Measurements from ENCODE around the gene NRXN3. TPM values are rescaled to one million over a fixed set of nuclear protein-coding genes. Genes with fewer than 3 reads are reported as not detected.

NRXN3 gene
- total and polyA plus RNA-seq, 2 experiments from 2014 or later, result 1.0 to 1.8 TPM

- H3K36me3 ChIP-seq (ENCODE audit: insufficient read depth), result no peaks in the 10 kb centered on the region
- H3K4me3 Mint-ChIP-seq, result no peak overlapping the region
- H3K27ac Mint-ChIP-seq, result no peak overlapping the region
- TF ChIP-seq EZH2 (IDR thresholded peaks at IDR 0.05; ENCODE audit: low read depth, unreplicated experiment), result no peak
- TF ChIP-seq ZNF114 (CRISPR knock-in tag; IDR thresholded peaks at IDR 0.05), result no peak
- TF ChIP-seq POLR2AphosphoS5 (IDR thresholded peaks at IDR 0.05; ENCODE audit: low read depth), result no peak
- TF ChIP-seq NANOG (IDR thresholded peaks at IDR 0.05; ENCODE audit: borderline replicate concordance), result no peak
- TF ChIP-seq ZNF462 (CRISPR knock-in tag; IDR thresholded peaks at IDR 0.05), result no peak
- TF ChIP-seq JUNB (IDR thresholded peaks at IDR 0.05; ENCODE audit: unreplicated experiment), result no peak
- TF ChIP-seq EZH2phosphoT487 (IDR thresholded peaks at IDR 0.05; ENCODE audit: unreplicated experiment), result no peak
- TF ChIP-seq STAT1 (IDR thresholded peaks at IDR 0.05; ENCODE audit: unreplicated experiment), result no peak
- TF ChIP-seq ETS1 (IDR thresholded peaks at IDR 0.05), result no peak
- no peak for TF ChIP-seq CREB1 (CRISPR knock-in tag; IDR thresholded peaks at IDR 0.05; ENCODE audit: low read depth)
- TF ChIP-seq ZNF331 (CRISPR knock-in tag; IDR thresholded peaks at IDR 0.05; ENCODE audit: low read depth), result no peak
- no peaks in the 10 kb centered on the region for H3K9me3 Mint-ChIP-seq
- H3K79me2 ChIP-seq (replicated peaks; ENCODE audit: insufficient read depth), result no peaks in the 10 kb centered on the region
- no peaks in the 10 kb centered on the region for H4K20me1 ChIP-seq (replicated peaks; ENCODE audit: insufficient read depth)
- H3K4me1 ChIP-seq (ENCODE audit: insufficient read depth), result no peaks in the 10 kb centered on the region
- no peak overlapping the region for H3K4me3 ChIP-seq
- no peaks in the 10 kb centered on the region for H3K9me2 ChIP-seq (ENCODE audit: insufficient read depth)
- H3K27ac ChIP-seq (ENCODE audit: low read depth), result no peak overlapping the region
- H3F3A ChIP-seq (replicated peaks; ENCODE audit: low read depth), result no peaks in the 10 kb centered on the region
- no peaks in the 10 kb centered on the region for H3K36me3 Mint-ChIP-seq (ENCODE audit: low read depth)
- H3K4me1 Mint-ChIP-seq, result no peaks in the 10 kb centered on the region; the same call in 2 of the 3 replicates
- DNase-seq (ENCODE audit: low spot score) (no peak), ATAC-seq (no peak)
- no peak overlapping the region for H3K4me2 ChIP-seq
- no peak overlapping the region for H2AFZ ChIP-seq
- H3K27me3 Mint-ChIP-seq (ENCODE audit: insufficient read depth, low read depth, poor library complexity), result peaks cover 5% of the 10 kb centered on the region
- no peaks in the 10 kb centered on the region for H3K27me3 ChIP-seq (ENCODE audit: insufficient read depth)
Measured at GRCh38 chr14:79144896-79145295, 974.7 kb downstream of the NRXN3 start.

Data from GM23338 (cell line).